ENCODE measurements around the gene CYP1B1. TPM values are rescaled to one million over a fixed set of nuclear protein-coding genes. Genes with fewer than 3 reads are reported as not detected.
"Not testable (repeated sequence)": the region's sequence is repeated elsewhere in the genome, so short reads cannot be mapped to it uniquely, and the experiment has no call there.

Gene CYP1B1
- polyA plus RNA-seq, 5 donors = 0.79 to 1.5 (median 1.1) TPM

- peak; percentile 31 to 48 for DNase-seq
Measured at GRCh38 chr2:38037757-38038621, 38.0 kb downstream of the CYP1B1 start.

- DNase-seq = no peak
Measured at GRCh38 chr2:38037325-38037724, 38.6 kb downstream of the CYP1B1 start.

- no peak for DNase-seq
Measured at GRCh38 chr2:38035968-38036367, 40.0 kb downstream of the CYP1B1 start.

- no peak for DNase-seq
Measured at GRCh38 chr2:38033646-38034045, 42.3 kb downstream of the CYP1B1 start.

- DNase-seq = no peak
Measured at GRCh38 chr2:38032946-38033345, 43.0 kb downstream of the CYP1B1 start.

- DNase-seq = no peak
Measured at GRCh38 chr2:38030635-38031355, 45.2 kb downstream of the CYP1B1 start.

GRCh38 chr2:38029512-38029911, 46.4 kb downstream of the CYP1B1 start:
- no peak for DNase-seq

- DNase-seq = no peak
Measured at GRCh38 chr2:38028829-38029228, 47.1 kb downstream of the CYP1B1 start.

GRCh38 chr2:38026846-38027245, 49.1 kb downstream of the CYP1B1 start:
- DNase-seq = no peak

GRCh38 chr2:38021589-38021988, 54.4 kb downstream of the CYP1B1 start:
- no peak for DNase-seq

GRCh38 chr2:38020359-38021069, 55.4 kb downstream of the CYP1B1 start:
- DNase-seq = not testable (repeated sequence)

- no peak for DNase-seq
Measured at GRCh38 chr2:38017836-38018235, 58.1 kb downstream of the CYP1B1 start.

Other genes with a start within 250 kb of the CYP1B1 start
- 10 to 100 TPM in 4 of 5 donors, 1 to 10 TPM in 1; 8.6 to 20.5 (median 16.3) TPM for gene RMDN2, start 150.9 kb downstream of the CYP1B1 start, polyA plus RNA-seq (ENCODE audit: insufficient read depth in 1 of 5, insufficient read length in 5 of 5, low replicate concordance in 1 of 5)

Measured in right lung (tissue), 5 donors.